ENCODE measurements around the gene GSDME.

Gene GSDME

GRCh38 chr7:24690251-24690650 is 67.0 kb downstream of the GSDME start:
- Histone ChIP-seq H3K36me3 (ENCODE audit: insufficient read depth, low read depth, low read length) (peaks cover 36% of the 10 kb centered on the region; the same call in 1 of the 2 replicates), H3K27ac (ENCODE audit: low read length) (no peak overlapping the region)

DNA sequence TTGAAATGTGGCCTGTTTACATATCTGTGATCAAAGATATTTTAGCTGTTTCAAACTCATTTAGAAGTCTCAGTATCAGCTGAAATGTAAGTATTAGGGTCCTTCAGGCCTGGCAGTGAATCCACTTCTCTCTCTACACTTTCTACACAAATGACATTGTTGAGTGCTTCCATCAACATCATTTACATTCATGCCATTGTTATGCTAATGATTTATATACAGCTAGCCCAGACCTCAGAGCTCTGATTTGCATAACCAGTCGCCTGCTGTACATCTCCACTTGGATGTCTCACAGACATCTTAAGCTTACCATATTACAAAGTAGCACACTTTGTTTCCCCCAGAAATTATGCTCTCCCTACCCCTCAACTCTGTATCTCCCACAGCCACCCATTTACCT is 71.6 kb downstream of the GSDME start:
- Histone ChIP-seq H3K4me1 (ENCODE audit: insufficient read depth, low read length) (peaks cover 7% of the 10 kb centered on the region; the same call in 1 of the 2 replicates), H3K36me3 (ENCODE audit: insufficient read depth, low read depth, low read length) (peaks cover 54% of the 10 kb centered on the region), H3K9ac (ENCODE audit: low read depth, low read length) (no peak overlapping the region), H3K27ac (ENCODE audit: low read length) (no peak overlapping the region), H3K9me3 (ENCODE audit: insufficient read depth, low read depth, low read length) (no peaks in the 10 kb centered on the region), H3K27me3 (ENCODE audit: insufficient read depth, low read length) (no peaks in the 10 kb centered on the region), H3K4me3 (ENCODE audit: low read length) (no peak overlapping the region; the same call in 1 of the 2 replicates)

More at GRCh38 chr7:24690251-24690650, 67.0 kb downstream of the GSDME start:
- Histone ChIP-seq H3K27me3 (ENCODE audit: insufficient read depth, low read length) (no peaks in the 10 kb centered on the region), H3K9ac (ENCODE audit: low read depth, low read length) (no peak overlapping the region), H3K4me3 (ENCODE audit: low read length) (no peak overlapping the region), H3K4me1 (ENCODE audit: insufficient read depth, low read length) (peaks cover 4% of the 10 kb centered on the region; the same call in 1 of the 2 replicates), H3K9me3 (ENCODE audit: insufficient read depth, low read depth, low read length) (no peaks in the 10 kb centered on the region)

GRCh38 chr7:24670782-24671181 is 86.5 kb downstream of the GSDME start:
- H3K9ac ChIP-seq (ENCODE audit: low read depth, low read length): no peak overlapping the region
- H3K27me3 ChIP-seq (ENCODE audit: insufficient read depth, low read length): no peaks in the 10 kb centered on the region
- H3K27ac ChIP-seq (ENCODE audit: low read length): no peak overlapping the region
- peaks cover 38% of the 10 kb centered on the region for H3K36me3 ChIP-seq (ENCODE audit: insufficient read depth, low read depth, low read length)
- peaks cover 15% of the 10 kb centered on the region; the same call in 1 of the 2 replicates for H3K4me1 ChIP-seq (ENCODE audit: insufficient read depth, low read length)
- no peak overlapping the region for H3K4me3 ChIP-seq (ENCODE audit: low read length)
- peaks cover 6% of the 10 kb centered on the region; the same call in 1 of the 2 replicates for H3K9me3 ChIP-seq (ENCODE audit: insufficient read depth, low read depth, low read length)

DNA sequence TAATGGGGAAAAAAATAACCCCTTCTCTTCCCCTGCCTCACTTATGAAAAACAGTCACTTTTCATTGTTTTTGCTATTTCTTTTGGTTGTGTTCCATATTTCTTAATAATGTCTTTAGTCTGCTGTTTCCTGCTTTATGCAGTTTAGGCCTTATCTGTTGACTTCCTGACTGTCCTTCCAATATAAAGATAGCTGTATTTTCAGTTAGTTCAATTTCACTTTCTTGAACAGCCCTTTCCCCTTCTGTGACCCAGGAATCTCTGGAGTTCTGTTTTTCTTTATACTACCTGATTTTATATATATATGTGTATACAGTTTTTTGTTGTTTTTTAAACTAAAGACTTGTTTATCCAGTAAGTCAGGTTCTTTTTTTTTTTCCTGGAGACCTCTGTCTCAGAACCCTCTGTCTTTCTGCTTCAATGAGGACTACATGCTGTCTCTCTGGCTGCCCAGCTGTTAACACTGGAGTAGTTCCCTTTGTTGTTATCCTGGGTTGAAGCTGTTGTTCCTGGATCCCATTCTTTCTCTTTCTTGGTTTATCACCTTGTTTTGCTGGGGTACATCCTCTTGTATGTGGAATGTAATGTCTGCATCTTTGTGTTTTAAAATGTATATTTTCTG is 87.2 kb downstream of the GSDME start:
- Histone ChIP-seq H3K27ac (ENCODE audit: low read length) (peak overlapping the region; percentile 12), H3K4me3 (ENCODE audit: low read length) (no peak overlapping the region), H3K27me3 (ENCODE audit: insufficient read depth, low read length) (no peaks in the 10 kb centered on the region)

GRCh38 chr7:24668927-24669635 is 88.2 kb downstream of the GSDME start:
- Histone ChIP-seq H3K27ac (ENCODE audit: low read length) (peak overlapping the region; percentile 12), H3K4me3 (ENCODE audit: low read length) (no peak overlapping the region)

More for the DNA sequence above, 87.2 kb downstream of the GSDME start:
- peaks cover 6% of the 10 kb centered on the region; the same call in 1 of the 2 replicates for H3K9me3 ChIP-seq (ENCODE audit: insufficient read depth, low read depth, low read length)
- peaks cover 38% of the 10 kb centered on the region for H3K36me3 ChIP-seq (ENCODE audit: insufficient read depth, low read depth, low read length)
- peak overlapping the region; percentile 25; the same call in 1 of the 2 replicates for H3K9ac ChIP-seq (ENCODE audit: low read depth, low read length)
- peaks cover 18% of the 10 kb centered on the region; the same call in 1 of the 2 replicates for H3K4me1 ChIP-seq (ENCODE audit: insufficient read depth, low read length)

GRCh38 chr7:24665564-24666294 is 91.5 kb downstream of the GSDME start:
- no peaks in the 10 kb centered on the region for H3K9me3 ChIP-seq (ENCODE audit: insufficient read depth, low read depth, low read length)
- no peak overlapping the region for H3K9ac ChIP-seq (ENCODE audit: low read depth, low read length)
- H3K36me3 ChIP-seq (ENCODE audit: insufficient read depth, low read depth, low read length): peaks cover 35% of the 10 kb centered on the region
- no peaks in the 10 kb centered on the region for H3K27me3 ChIP-seq (ENCODE audit: insufficient read depth, low read length)
- peaks cover 28% of the 10 kb centered on the region; the same call in 1 of the 2 replicates for H3K4me1 ChIP-seq (ENCODE audit: insufficient read depth, low read length)
- H3K27ac ChIP-seq (ENCODE audit: low read length): no peak overlapping the region
- H3K4me3 ChIP-seq (ENCODE audit: low read length): no peak overlapping the region

More at GRCh38 chr7:24668927-24669635, 88.2 kb downstream of the GSDME start:
- Histone ChIP-seq H3K27me3 (ENCODE audit: insufficient read depth, low read length) (no peaks in the 10 kb centered on the region), H3K4me1 (ENCODE audit: insufficient read depth, low read length) (peaks cover 19% of the 10 kb centered on the region; the same call in 1 of the 2 replicates), H3K9ac (ENCODE audit: low read depth, low read length) (peak overlapping the region; percentile 25), H3K36me3 (ENCODE audit: insufficient read depth, low read depth, low read length) (peaks cover 41% of the 10 kb centered on the region), H3K9me3 (ENCODE audit: insufficient read depth, low read depth, low read length) (peaks cover 6% of the 10 kb centered on the region; the same call in 1 of the 2 replicates)

DNA sequence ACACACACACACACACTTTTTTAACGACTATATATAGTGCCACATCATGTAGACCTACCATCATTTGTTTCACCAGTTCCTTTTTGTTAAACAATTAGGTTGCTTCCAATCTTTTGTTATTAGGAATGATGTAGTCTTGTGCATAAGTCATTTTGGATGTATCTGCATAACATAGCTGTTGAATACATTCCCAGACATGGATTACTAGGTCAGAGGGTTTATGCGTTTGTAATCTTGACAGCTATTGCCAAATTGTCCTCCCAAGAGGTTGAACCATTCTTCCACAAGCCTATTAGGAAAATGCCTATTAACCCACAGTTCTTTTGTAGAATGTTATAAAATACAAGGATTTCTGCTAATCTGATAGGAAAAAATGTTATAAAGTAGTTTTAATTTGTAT is 96.7 kb downstream of the GSDME start:
- H3K9me3 ChIP-seq (ENCODE audit: insufficient read depth, low read depth, low read length): no peaks in the 10 kb centered on the region
- no peak overlapping the region for H3K4me3 ChIP-seq (ENCODE audit: low read length)
- peaks cover 18% of the 10 kb centered on the region for H3K36me3 ChIP-seq (ENCODE audit: insufficient read depth, low read depth, low read length)
- H3K4me1 ChIP-seq (ENCODE audit: insufficient read depth, low read length): peaks cover 12% of the 10 kb centered on the region; the same call in 1 of the 2 replicates
- H3K27me3 ChIP-seq (ENCODE audit: insufficient read depth, low read length): no peaks in the 10 kb centered on the region
- no peak overlapping the region for H3K9ac ChIP-seq (ENCODE audit: low read depth, low read length)
- H3K27ac ChIP-seq (ENCODE audit: low read length): no peak overlapping the region

GRCh38 chr7:24659505-24659904 is 97.8 kb downstream of the GSDME start:
- Histone ChIP-seq H3K36me3 (ENCODE audit: insufficient read depth, low read depth, low read length) (peaks cover 18% of the 10 kb centered on the region), H3K27me3 (ENCODE audit: insufficient read depth, low read length) (no peaks in the 10 kb centered on the region), H3K9me3 (ENCODE audit: insufficient read depth, low read depth, low read length) (no peaks in the 10 kb centered on the region), H3K9ac (ENCODE audit: low read depth, low read length) (no peak overlapping the region), H3K4me3 (ENCODE audit: low read length) (no peak overlapping the region), H3K4me1 (ENCODE audit: insufficient read depth, low read length) (0 out of 2 replicates have a peak, but pooled peaks cover 9% of the 10 kb centered on the region), H3K27ac (ENCODE audit: low read length) (no peak overlapping the region)

- H3K27ac ChIP-seq (ENCODE audit: low read length): no peak overlapping the region
- no peaks in the 10 kb centered on the region for H3K27me3 ChIP-seq (ENCODE audit: insufficient read depth, low read length)
- peaks cover 13% of the 10 kb centered on the region for H3K36me3 ChIP-seq (ENCODE audit: insufficient read depth, low read depth, low read length)
- no peak overlapping the region for H3K9ac ChIP-seq (ENCODE audit: low read depth, low read length)
- H3K9me3 ChIP-seq (ENCODE audit: insufficient read depth, low read depth, low read length): no peaks in the 10 kb centered on the region
- H3K4me3 ChIP-seq (ENCODE audit: low read length): no peak overlapping the region
- H3K4me1 ChIP-seq (ENCODE audit: insufficient read depth, low read length): 0 out of 2 replicates have a peak, but pooled peaks cover 4% of the 10 kb centered on the region
Measured at GRCh38 chr7:24657980-24658379, 99.3 kb downstream of the GSDME start.

- Histone ChIP-seq H3K36me3 (ENCODE audit: insufficient read depth, low read depth, low read length) (peaks cover 13% of the 10 kb centered on the region), H3K27me3 (ENCODE audit: insufficient read depth, low read length) (no peaks in the 10 kb centered on the region), H3K27ac (ENCODE audit: low read length) (no peak overlapping the region), H3K4me1 (ENCODE audit: insufficient read depth, low read length) (0 out of 2 replicates have a peak, but pooled peaks cover 4% of the 10 kb centered on the region), H3K9me3 (ENCODE audit: insufficient read depth, low read depth, low read length) (no peaks in the 10 kb centered on the region), H3K4me3 (ENCODE audit: low read length) (no peak overlapping the region), H3K9ac (ENCODE audit: low read depth, low read length) (no peak overlapping the region)
Measured at GRCh38 chr7:24656608-24657007, 100.7 kb downstream of the GSDME start.

- Histone ChIP-seq H3K9ac (ENCODE audit: low read depth, low read length) (no peak overlapping the region), H3K36me3 (ENCODE audit: insufficient read depth, low read depth, low read length) (peaks cover 25% of the 10 kb centered on the region), H3K9me3 (ENCODE audit: insufficient read depth, low read depth, low read length) (no peaks in the 10 kb centered on the region), H3K4me1 (ENCODE audit: insufficient read depth, low read length) (no peaks in the 10 kb centered on the region), H3K4me3 (ENCODE audit: low read length) (no peak overlapping the region), H3K27me3 (ENCODE audit: insufficient read depth, low read length) (no peaks in the 10 kb centered on the region), H3K27ac (ENCODE audit: low read length) (no peak overlapping the region)
Measured at GRCh38 chr7:24654305-24654704, 103.0 kb downstream of the GSDME start.
